H9 (cell line): ENCODE data around the gene FAM83E. TPM values are rescaled to one million over a fixed set of nuclear protein-coding genes. Genes with fewer than 3 reads are reported as not detected.

ENCODE experiments used
- DNase-seq: peaks from one replicate; pipeline ENCODE4 v3.0.0-alpha.2; 2017
- H2AFZ ChIP-seq: one replicate; pipeline ENCODE4 v1.6.1; 2013; ENCODE audit warnings: mild to moderate bottlenecking, low read length, control low read depth, moderate library complexity
- H2AK5ac ChIP-seq: 2 replicates; pipeline ENCODE4 v1.6.1; 2013; ENCODE audit warnings: low read length, control low read depth, mixed read lengths; ENCODE audit not compliant: insufficient read length
- H2BK120ac ChIP-seq: one replicate; pipeline ENCODE4 v1.6.1; 2013; ENCODE audit warnings: low read depth, mild to moderate bottlenecking, low read length, control low read depth, inconsistent platforms; ENCODE audit not compliant: poor library complexity, severe bottlenecking
- H2BK12ac ChIP-seq: 2 replicates; pipeline ENCODE4 v1.6.1; 2013; ENCODE audit warnings: low read length, control low read depth, mixed read lengths, low read depth; ENCODE audit not compliant: insufficient read length
- H2BK15ac ChIP-seq: 2 replicates; pipeline ENCODE4 v1.6.1; 2013; ENCODE audit warnings: low read depth, low read length, control low read depth
- H2BK20ac ChIP-seq: one replicate; pipeline ENCODE4 v1.6.1; 2013; ENCODE audit warnings: low read depth, mild to moderate bottlenecking, low read length, control low read depth, inconsistent platforms; ENCODE audit not compliant: poor library complexity, severe bottlenecking
- H2BK5ac ChIP-seq: 2 replicates; pipeline ENCODE4 v1.6.1; 2013; ENCODE audit warnings: low read length, control low read depth, mixed read lengths; ENCODE audit not compliant: insufficient read length
- H3K14ac ChIP-seq: 2 replicates; pipeline ENCODE4 v1.6.1; 2013; ENCODE audit warnings: low read length, control low read depth; ENCODE audit not compliant: insufficient read depth
- H3K18ac ChIP-seq: 2 replicates; pipeline ENCODE4 v1.6.1; 2013; ENCODE audit warnings: low read depth, mild to moderate bottlenecking, mixed read lengths, low read length, control low read depth; ENCODE audit not compliant: insufficient read length
- H3K23ac ChIP-seq: 2 replicates; pipeline ENCODE4 v1.6.1; 2013; ENCODE audit warnings: low read length, control low read depth, mixed read lengths, low read depth; ENCODE audit not compliant: insufficient read length
- H3K23me2 ChIP-seq: 2 replicates; pipeline ENCODE4 v1.6.1; 2013; ENCODE audit warnings: low read depth, mild to moderate bottlenecking, mixed read lengths, low read length, control low read depth; ENCODE audit not compliant: insufficient read length, poor library complexity, severe bottlenecking
- H3K27ac ChIP-seq: 2 replicates; pipeline ENCODE4 v1.5.1; 2013; ENCODE audit warnings: low read length, control low read depth, mixed read lengths, low read depth; ENCODE audit not compliant: insufficient read length
- H3K27me3 ChIP-seq: 2 replicates; pipeline ENCODE4 v1.6.1; 2013; ENCODE audit warnings: low read length, control low read depth, inconsistent platforms; ENCODE audit not compliant: insufficient read depth
- H3K4ac ChIP-seq: 2 replicates; pipeline ENCODE4 v1.6.1; 2013; ENCODE audit warnings: low read depth, mild to moderate bottlenecking, control low read depth, inconsistent platforms, low read length, moderate library complexity
- H3K4me1 ChIP-seq: 2 replicates; pipeline ENCODE4 v1.6.1; 2013; ENCODE audit warnings: low read length, control low read depth, inconsistent platforms; ENCODE audit not compliant: insufficient read depth
- H3K4me2 ChIP-seq: 2 replicates; pipeline ENCODE4 v1.6.1; 2013; ENCODE audit warnings: low read length, control low read depth, mixed read lengths; ENCODE audit not compliant: insufficient read length, insufficient read depth
- H3K56ac ChIP-seq: 2 replicates; pipeline ENCODE4 v1.6.1; 2013; ENCODE audit warnings: low read depth, mild to moderate bottlenecking, mixed read lengths, low read length, control low read depth; ENCODE audit not compliant: insufficient read length
- H3K79me1 ChIP-seq: 2 replicates; pipeline ENCODE4 v1.6.1; 2013; ENCODE audit warnings: low read depth, mild to moderate bottlenecking, moderate library complexity, low read length, control low read depth, inconsistent platforms; ENCODE audit not compliant: insufficient read depth, poor library complexity, severe bottlenecking
- H3K79me2 ChIP-seq: 2 replicates; pipeline ENCODE4 v1.6.1; 2013; ENCODE audit warnings: low read length, control low read depth, inconsistent platforms; ENCODE audit not compliant: insufficient read depth
- H3K9ac ChIP-seq: 2 replicates; pipeline ENCODE4 v1.6.1; 2013; ENCODE audit warnings: low read length, control low read depth, mixed read lengths; ENCODE audit not compliant: insufficient read length; ENCODE audit errors: extremely low read depth
- H3K9me3 ChIP-seq: one replicate; pipeline ENCODE4 v1.6.1; 2013; ENCODE audit warnings: low read depth, low read length, inconsistent platforms; ENCODE audit not compliant: control insufficient read depth
- H3T11ph ChIP-seq: one replicate; pipeline ENCODE4 v1.6.1; 2013; ENCODE audit warnings: mild to moderate bottlenecking, low read length, control low read depth, inconsistent platforms
- H4K20me1 ChIP-seq: one replicate; pipeline ENCODE4 v1.6.1; 2013; ENCODE audit not compliant: control insufficient read depth, insufficient read length, insufficient read depth
- H4K5ac ChIP-seq: 2 replicates; pipeline ENCODE4 v1.6.1; 2013; ENCODE audit warnings: low read depth, mild to moderate bottlenecking, mixed read lengths, low read length, control low read depth; ENCODE audit not compliant: insufficient read length
- H4K8ac ChIP-seq: replicated peaks from 2 replicates; pipeline ENCODE4 v1.6.1; 2013; ENCODE audit warnings: low read length, control low read depth, mixed read lengths, low read depth; ENCODE audit not compliant: insufficient read length
- H4K91ac ChIP-seq: 2 replicates; pipeline ENCODE4 v1.6.1; 2013; ENCODE audit warnings: low read depth, mild to moderate bottlenecking, moderate library complexity, mixed read lengths, low read length, control low read depth; ENCODE audit not compliant: insufficient read length
- H3K27ac Mint-ChIP-seq, 3 experiments: 2 replicates in 2 of 3; 3 replicates in 1 of 3; pipeline ENCODE4 v1.8.0; 2020 to 2021; ENCODE audit warnings: mixed read lengths in 3 of 3, mild to moderate bottlenecking in 1 of 3, moderate library complexity in 1 of 3
- H3K27me3 Mint-ChIP-seq: 2 replicates; pipeline ENCODE4 v1.8.0; 2021; ENCODE audit warnings: low read depth, mild to moderate bottlenecking, moderate library complexity, mixed read lengths
- H3K36me3 Mint-ChIP-seq, 3 experiments: 2 replicates in 2 of 3; 3 replicates in 1 of 3; pipeline ENCODE4 v1.8.0; 2020 to 2021; ENCODE audit warnings: low read depth in 3 of 3, mixed read lengths in 3 of 3; ENCODE audit not compliant: insufficient read depth in 1 of 3
- H3K4me1 Mint-ChIP-seq, 2 experiments: 2 replicates each; pipeline ENCODE4 v1.8.0; 2020; ENCODE audit warnings: mixed read lengths in 2 of 2
- H3K4me3 Mint-ChIP-seq, 2 experiments: 2 replicates in 1 of 2; 3 replicates in 1 of 2; pipeline ENCODE4 v1.8.0; 2020 to 2021; ENCODE audit warnings: mild to moderate bottlenecking in 2 of 2, mixed read lengths in 2 of 2, moderate library complexity in 1 of 2
- H3K9me3 Mint-ChIP-seq, 2 experiments: 2 replicates in 1 of 2; 3 replicates in 1 of 2; pipeline ENCODE4 v1.8.0; 2020; ENCODE audit warnings: mild to moderate bottlenecking in 2 of 2, mixed read lengths in 2 of 2, moderate library complexity in 1 of 2
- CTCF ChIP-seq: fragments of 200-600 bp; sonication (generic); conservative IDR thresholded peaks from 3 replicates; pipeline ENCODE4 v1.8.0; 2021; ENCODE audit warnings: antibody characterized with exemption, mild to moderate bottlenecking
- WGBS: extraction: QIAGEN DNeasy Blood & Tissue Kit; methylation state at CpG from one replicate; pipeline ENCODE4 v1.1.7; 2013; ENCODE audit warnings: missing lambda C conversion rate, low lambda C conversion rate, mixed read lengths; ENCODE audit not compliant: insufficient read length; ENCODE audit errors: extremely low coverage; 5-methylcytosine and 5-hydroxymethylcytosine counted together
- total RNA-seq: library from RNA; stranded (reverse); gene quantifications from 2 replicates; pipeline ENCODE4 v1.2.1, GENCODE V29; 2021

FAM83E gene
- total RNA-seq, 1 experiment from 2014 or later, result 9.2 TPM

GRCh38 chr19:48624791-48625723 lies 10.2 kb upstream of the FAM83E start:
- no peak overlapping the region for H3K14ac ChIP-seq
- H4K91ac ChIP-seq, result no peak overlapping the region
- H3K9ac ChIP-seq, result peak overlapping the region; percentile 48
- no peak overlapping the region for H4K8ac ChIP-seq
- H3K36me3 Mint-ChIP-seq, result peaks cover 6 to 26% (median 24%) of the 10 kb centered on the region in 3 experiments; a peak in 6 of 7 replicates
- no peak for TF ChIP-seq CTCF
- no peak overlapping the region for H2AK5ac ChIP-seq
- no peak overlapping the region for H3K27ac ChIP-seq
- no peaks in the 10 kb centered on the region; a peak in 1 of 5 replicates for H3K9me3 Mint-ChIP-seq
- no peak overlapping the region for H3T11ph ChIP-seq
- H3K4me3 Mint-ChIP-seq, result peak overlapping the region; percentile 86 to 88
- no peaks in the 10 kb centered on the region for H3K9me3 ChIP-seq
- H3K4me1 Mint-ChIP-seq, result peaks cover 25 to 30% of the 10 kb centered on the region in 2 experiments
- no peaks in the 10 kb centered on the region for H3K27me3 Mint-ChIP-seq
- no peak overlapping the region for H2BK12ac ChIP-seq
- no peak overlapping the region for H2BK20ac ChIP-seq
- H4K5ac ChIP-seq, result no peak overlapping the region
- H3K27ac Mint-ChIP-seq, result peak overlapping the region; percentile 91 to 98 (median 97); a peak in 5 of 7 replicates
- H4K20me1 ChIP-seq, result no peaks in the 10 kb centered on the region
- H2BK5ac ChIP-seq, result no peak overlapping the region
- no peaks in the 10 kb centered on the region for H3K27me3 ChIP-seq
- no peak overlapping the region for H2BK15ac ChIP-seq
- peaks cover 4% of the 10 kb centered on the region; the same call in 1 of the 2 replicates for H3K79me2 ChIP-seq
- no peak overlapping the region for H2BK120ac ChIP-seq
- peaks cover 3% of the 10 kb centered on the region; the same call in 1 of the 2 replicates for H3K4me1 ChIP-seq
- H2AFZ ChIP-seq, result no peak overlapping the region
- whole genome bisulfite sequencing, result no CpG with 5 or more reads among the region's 24 CpGs
- no peaks in the 10 kb centered on the region for H3K79me1 ChIP-seq
- no peak overlapping the region for H3K18ac ChIP-seq
- no peak overlapping the region for H3K4ac ChIP-seq
- H3K4me2 ChIP-seq, result peak overlapping the region; percentile 61
- H3K56ac ChIP-seq, result no peak overlapping the region
- no peak overlapping the region for H3K23ac ChIP-seq
- DNase-seq, result no peak
- H3K23me2 ChIP-seq, result peaks cover 8% of the 10 kb centered on the region
